Measurements from ENCODE around the gene EPB41L1. TPM values are rescaled to one million over a fixed set of nuclear protein-coding genes. Genes with fewer than 3 reads are reported as not detected.

Gene EPB41L1
- 3.5 and 4.2 TPM in 2 replicates for total RNA-seq (2014; rRNA removed; shearing (Covaris generic))

DNA sequence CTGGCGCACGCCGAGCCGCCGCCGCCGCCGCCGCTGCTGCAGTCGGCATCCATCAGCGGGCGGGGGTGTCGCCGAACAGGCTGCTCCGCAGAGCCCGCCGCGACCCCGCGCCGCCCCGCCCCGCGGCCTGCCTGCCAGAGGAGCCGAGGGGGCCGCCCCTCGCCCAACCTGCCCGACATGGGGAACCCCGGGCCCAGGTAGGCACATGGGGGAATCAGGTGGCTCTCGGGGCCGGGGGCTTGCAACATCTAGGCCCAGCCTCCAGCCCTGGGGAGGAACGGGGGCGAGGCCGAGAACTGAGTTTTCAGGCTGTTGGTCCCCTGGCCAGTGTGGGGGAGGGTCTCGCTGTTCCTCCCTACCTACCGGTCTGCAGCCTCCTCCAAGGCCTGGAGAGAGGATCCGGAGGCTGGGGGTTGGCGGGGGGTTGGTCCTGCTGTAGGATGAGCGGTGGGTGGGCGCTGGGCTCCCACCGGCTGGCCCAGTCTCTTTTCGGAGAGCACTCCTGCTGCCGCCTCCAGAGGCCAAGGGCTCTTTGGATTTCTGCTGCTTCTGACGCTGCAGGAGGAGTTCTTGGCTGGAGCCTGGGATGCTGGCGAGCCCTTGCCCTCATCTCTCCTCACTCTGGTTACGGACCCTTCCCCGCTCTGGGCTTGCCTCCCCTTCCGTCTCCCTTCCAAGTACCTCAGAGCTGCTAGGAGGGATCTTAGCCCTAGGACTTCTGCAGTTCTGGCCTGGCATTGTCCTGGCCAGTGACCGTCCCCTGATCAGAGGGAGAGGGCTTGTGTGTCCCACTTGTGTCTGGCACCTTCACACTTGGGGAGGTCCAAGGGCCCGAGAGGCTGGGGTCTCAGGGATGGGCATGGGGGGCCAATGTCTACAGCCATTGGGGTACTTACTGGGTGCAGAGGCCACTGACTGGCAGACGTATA, at the start of gene EPB41L1:
Gene EPB41L1, plus strand, starts transcription at position 41 of the 929 bp plus-strand sequence. CDS start 19,038 bp downstream, outside the sequence.
- H3K4me1 ChIP-seq (replicated peaks) = peaks cover 13% of the 10 kb centered on the region
- no peaks in the 10 kb centered on the region for H3K36me3 ChIP-seq
- H3K27ac ChIP-seq = no peak within 1 kb of the TSS
- 0 out of 2 replicates have a peak, but pooled peaks cover 3% of the 10 kb centered on the region for H3K27me3 ChIP-seq (replicated peaks)
- H3K9me3 ChIP-seq (replicated peaks) = no peaks in the 10 kb centered on the region
- no peak for DNase-seq (ENCODE audit: low read depth in 1 of 2, low spot score in 2 of 2)
- H3K4me3 ChIP-seq = peak within 1 kb of the TSS; percentile 51

DNA sequence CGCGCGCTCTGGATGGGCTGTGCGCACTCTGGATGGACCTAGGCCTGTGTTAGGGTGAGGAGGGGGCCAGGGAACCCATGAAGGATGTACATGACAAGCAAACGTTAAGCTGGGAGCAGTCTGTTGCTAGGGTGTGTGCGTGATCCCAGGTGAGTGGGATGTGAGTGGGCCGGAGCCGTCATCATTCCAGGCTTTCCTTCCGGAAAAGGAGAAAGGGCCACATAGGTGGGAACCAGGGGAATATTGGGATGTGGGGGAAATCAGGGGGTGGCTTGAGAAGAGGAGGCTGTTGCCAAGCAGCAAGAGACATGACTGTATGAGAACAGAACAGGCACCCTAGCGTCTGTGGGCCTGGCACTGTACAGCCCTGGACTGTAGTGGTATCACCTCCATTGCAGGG, 49.7 kb upstream of the EPB41L1 start:
- Histone ChIP-seq H3K36me3 (no peaks in the 10 kb centered on the region), H3K27ac (no peak overlapping the region), H3K9me3 (replicated peaks) (no peaks in the 10 kb centered on the region), H3K27me3 (replicated peaks) (no peaks in the 10 kb centered on the region), H3K4me3 (no peak overlapping the region), H3K4me1 (replicated peaks) (no peaks in the 10 kb centered on the region)
- DNase-seq (ENCODE audit: low read depth in 1 of 2, low spot score in 2 of 2) = no peak

DNA sequence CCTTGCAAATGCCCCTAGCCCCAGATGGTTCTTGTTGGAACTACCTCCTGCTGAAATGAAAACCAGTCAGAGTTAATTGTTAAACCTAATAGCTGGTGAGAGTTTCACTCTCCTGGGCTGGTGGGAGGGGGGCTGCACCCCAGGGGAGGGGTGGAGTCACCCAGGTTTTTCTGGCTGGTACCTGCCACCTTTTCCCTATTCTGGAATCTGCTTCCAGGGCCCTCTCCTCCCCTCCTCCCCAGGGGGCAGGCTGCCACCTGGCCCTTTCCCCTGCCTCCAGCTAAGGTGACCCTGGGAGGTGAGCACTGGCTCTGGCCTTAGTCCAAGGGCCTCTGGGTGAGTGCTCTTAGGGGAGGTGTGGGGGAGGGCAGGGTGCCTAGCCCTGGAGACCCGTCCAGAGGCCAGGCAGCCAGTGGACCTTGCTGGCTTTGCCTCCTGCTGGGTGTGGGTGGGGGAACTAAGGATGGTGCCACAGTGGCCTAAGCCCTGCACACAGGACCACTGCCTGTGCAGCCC, 48.8 kb upstream of the EPB41L1 start:
- no peaks in the 10 kb centered on the region for H3K36me3 ChIP-seq

DNA sequence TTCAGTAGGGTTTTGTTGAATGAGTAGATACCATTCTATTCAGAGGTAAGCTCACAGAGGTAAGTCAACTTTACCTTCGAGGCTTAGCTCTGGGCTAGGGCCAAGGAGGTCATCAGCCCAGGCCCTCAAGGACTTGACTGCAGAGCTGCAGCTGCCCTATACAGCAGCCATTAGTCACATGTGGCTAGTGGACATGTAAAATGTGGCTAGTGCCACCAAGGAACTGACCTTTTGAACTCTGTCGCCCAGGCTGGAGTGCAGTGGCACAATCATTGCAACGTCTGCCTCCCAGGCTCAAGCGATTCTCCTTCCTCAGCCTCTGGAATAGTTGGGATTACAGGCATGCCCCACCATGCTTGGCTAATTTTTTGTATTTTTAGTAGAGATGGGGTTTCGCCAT, 47.9 kb upstream of the EPB41L1 start:
- H3K4me1 ChIP-seq (replicated peaks) = no peaks in the 10 kb centered on the region
- H3K27ac ChIP-seq = no peak overlapping the region
- H3K4me3 ChIP-seq = no peak overlapping the region
- no peak for DNase-seq (ENCODE audit: low read depth in 1 of 2, low spot score in 2 of 2)
- no peaks in the 10 kb centered on the region for H3K27me3 ChIP-seq (replicated peaks)
- no peaks in the 10 kb centered on the region for H3K36me3 ChIP-seq
- no peaks in the 10 kb centered on the region for H3K9me3 ChIP-seq (replicated peaks)

More for the DNA sequence above, 48.8 kb upstream of the EPB41L1 start:
- Histone ChIP-seq H3K27me3 (replicated peaks) (no peaks in the 10 kb centered on the region), H3K4me1 (replicated peaks) (no peaks in the 10 kb centered on the region), H3K27ac (no peak overlapping the region), H3K9me3 (replicated peaks) (no peaks in the 10 kb centered on the region), H3K4me3 (no peak overlapping the region)
- DNase-seq (ENCODE audit: low read depth in 1 of 2, low spot score in 2 of 2) = no peak

DNA sequence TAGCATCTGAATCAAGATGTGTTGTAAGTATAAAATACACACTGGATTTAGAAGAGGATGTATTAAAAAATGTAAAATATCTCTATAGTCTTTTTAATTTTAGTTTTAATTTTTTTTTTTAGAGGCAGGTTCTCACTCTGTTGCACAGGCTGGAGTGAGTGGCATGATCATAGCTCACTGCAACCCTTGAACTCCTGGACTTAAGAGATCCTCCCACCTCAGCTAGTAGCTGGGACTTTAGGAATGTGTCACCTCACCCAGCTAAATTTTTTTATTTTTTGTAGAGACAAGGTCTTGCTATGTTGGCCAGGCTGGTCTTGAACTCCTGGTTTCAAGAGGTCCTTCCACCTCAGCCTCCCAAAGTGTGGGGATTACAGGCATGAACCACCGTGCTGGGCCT, 46.7 kb upstream of the EPB41L1 start:
- no peaks in the 10 kb centered on the region for H3K27me3 ChIP-seq (replicated peaks)
- H3K36me3 ChIP-seq = no peaks in the 10 kb centered on the region
- no peaks in the 10 kb centered on the region for H3K4me1 ChIP-seq (replicated peaks)
- no peak overlapping the region for H3K27ac ChIP-seq
- H3K9me3 ChIP-seq (replicated peaks) = no peaks in the 10 kb centered on the region
- no peak overlapping the region for H3K4me3 ChIP-seq
- no peak for DNase-seq (ENCODE audit: low read depth in 1 of 2, low spot score in 2 of 2)

DNA sequence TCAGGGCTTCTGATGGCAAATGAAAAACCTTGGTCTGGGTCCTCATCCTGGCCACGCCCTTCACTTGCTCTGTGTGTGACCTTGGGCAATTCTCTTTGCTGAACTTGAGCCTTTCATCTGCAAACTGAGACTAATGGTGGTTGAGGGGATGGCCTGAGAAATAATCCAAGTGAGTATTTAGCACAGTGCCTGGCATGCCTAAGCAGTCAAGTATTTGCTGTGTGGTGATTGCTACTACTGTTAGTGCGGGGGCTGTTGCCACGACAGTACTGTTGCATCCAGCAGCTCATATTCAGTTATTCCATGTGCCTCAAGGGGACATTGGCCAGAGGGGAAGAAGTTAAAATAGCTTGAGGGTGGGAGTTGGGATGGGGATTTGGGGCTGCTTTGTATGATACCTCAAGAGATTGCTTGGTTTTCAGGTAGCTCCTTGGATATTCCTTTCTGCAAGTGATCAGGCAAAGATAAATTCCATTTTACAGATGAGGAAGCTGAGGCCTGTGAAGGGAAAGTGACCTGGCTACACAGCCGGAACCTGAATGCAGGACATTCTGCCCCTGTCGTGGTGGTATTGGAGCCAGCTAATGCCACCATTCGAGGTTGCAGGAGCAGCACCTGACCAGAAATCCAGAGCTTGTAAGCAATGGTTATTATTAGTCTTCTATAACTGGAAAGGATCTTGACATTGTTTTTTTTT, 45.1 kb upstream of the EPB41L1 start:
- Histone ChIP-seq H3K4me1 (replicated peaks) (no peaks in the 10 kb centered on the region), H3K36me3 (no peaks in the 10 kb centered on the region), H3K27me3 (replicated peaks) (no peaks in the 10 kb centered on the region), H3K27ac (no peak overlapping the region), H3K4me3 (no peak overlapping the region), H3K9me3 (replicated peaks) (no peaks in the 10 kb centered on the region)
- DNase-seq (ENCODE audit: low read depth in 1 of 2, low spot score in 2 of 2) = no peak

DNA sequence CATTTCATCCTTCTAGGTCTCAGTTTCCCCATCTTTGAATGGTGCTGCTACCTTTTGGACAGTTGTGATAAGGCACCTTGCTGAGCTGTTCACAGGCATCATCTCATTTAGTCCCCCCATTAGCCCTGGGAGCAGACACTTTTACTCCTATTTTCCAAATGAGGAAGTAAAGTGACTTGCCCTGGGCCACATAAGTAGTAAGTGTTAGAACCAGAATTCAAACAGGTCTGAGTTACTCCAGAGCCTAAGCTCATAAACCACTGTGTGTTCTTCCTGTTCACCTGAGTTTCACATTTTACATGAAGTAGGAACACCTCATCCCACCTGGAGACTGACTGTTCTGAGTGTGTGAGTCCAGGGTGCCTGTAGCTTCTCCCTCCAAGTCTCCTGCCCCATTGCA, 43.5 kb upstream of the EPB41L1 start:
- H3K27me3 ChIP-seq (replicated peaks) = no peaks in the 10 kb centered on the region
- H3K4me1 ChIP-seq (replicated peaks) = no peaks in the 10 kb centered on the region
- no peak for DNase-seq (ENCODE audit: low read depth in 1 of 2, low spot score in 2 of 2)
- H3K27ac ChIP-seq = no peak overlapping the region
- H3K36me3 ChIP-seq = no peaks in the 10 kb centered on the region
- H3K4me3 ChIP-seq = no peak overlapping the region
- H3K9me3 ChIP-seq (replicated peaks) = no peaks in the 10 kb centered on the region

DNA sequence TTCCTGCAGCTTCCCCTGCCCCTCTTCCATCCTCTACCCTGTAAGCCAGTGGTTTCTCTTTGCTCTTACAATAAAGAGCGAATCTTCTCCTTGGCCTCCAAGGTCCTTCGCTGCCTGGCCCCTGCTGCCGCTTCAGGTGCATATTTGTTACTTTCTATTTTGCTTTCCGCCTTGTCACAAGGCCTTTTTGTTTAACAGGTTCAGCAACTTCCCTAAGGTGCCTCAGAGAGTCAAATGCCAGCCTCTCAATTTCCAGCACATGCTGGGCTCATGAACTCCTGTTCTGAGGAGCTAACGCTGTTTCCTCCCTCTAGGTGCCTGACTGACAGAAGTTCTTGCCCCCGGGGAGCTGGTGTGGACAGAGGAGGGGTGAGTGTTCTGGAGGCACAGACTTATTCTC, 42.4 kb upstream of the EPB41L1 start:
- Histone ChIP-seq H3K4me3 (no peak overlapping the region), H3K27me3 (replicated peaks) (no peaks in the 10 kb centered on the region), H3K27ac (no peak overlapping the region), H3K4me1 (replicated peaks) (no peaks in the 10 kb centered on the region), H3K36me3 (no peaks in the 10 kb centered on the region), H3K9me3 (replicated peaks) (no peaks in the 10 kb centered on the region)
- no peak for DNase-seq (ENCODE audit: low read depth in 1 of 2, low spot score in 2 of 2)

DNA sequence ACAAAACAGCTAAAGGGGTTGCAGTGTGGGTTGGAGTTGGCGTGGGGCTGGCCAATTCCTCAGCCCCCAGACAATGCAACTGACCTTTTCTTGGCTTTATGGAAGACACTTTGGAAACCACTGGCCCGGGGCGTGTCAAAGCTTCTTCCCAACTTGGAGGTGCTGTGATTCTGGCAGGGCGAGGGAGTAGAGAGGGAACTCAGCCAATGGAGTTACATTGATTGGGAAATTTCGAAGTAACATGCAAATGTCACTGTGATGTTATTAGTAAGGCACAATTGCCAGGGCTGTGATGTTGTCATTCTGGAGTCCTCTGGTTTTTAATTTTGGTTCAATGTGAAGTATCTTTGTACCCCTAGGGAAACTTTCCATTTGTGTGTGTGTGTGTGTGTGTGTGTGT, 41.5 kb upstream of the EPB41L1 start:
- Histone ChIP-seq H3K4me1 (replicated peaks) (no peaks in the 10 kb centered on the region), H3K4me3 (no peak overlapping the region), H3K36me3 (no peaks in the 10 kb centered on the region), H3K27me3 (replicated peaks) (no peaks in the 10 kb centered on the region), H3K9me3 (replicated peaks) (no peaks in the 10 kb centered on the region), H3K27ac (no peak overlapping the region)
- DNase-seq (ENCODE audit: low read depth in 1 of 2, low spot score in 2 of 2) = no peak

DNA sequence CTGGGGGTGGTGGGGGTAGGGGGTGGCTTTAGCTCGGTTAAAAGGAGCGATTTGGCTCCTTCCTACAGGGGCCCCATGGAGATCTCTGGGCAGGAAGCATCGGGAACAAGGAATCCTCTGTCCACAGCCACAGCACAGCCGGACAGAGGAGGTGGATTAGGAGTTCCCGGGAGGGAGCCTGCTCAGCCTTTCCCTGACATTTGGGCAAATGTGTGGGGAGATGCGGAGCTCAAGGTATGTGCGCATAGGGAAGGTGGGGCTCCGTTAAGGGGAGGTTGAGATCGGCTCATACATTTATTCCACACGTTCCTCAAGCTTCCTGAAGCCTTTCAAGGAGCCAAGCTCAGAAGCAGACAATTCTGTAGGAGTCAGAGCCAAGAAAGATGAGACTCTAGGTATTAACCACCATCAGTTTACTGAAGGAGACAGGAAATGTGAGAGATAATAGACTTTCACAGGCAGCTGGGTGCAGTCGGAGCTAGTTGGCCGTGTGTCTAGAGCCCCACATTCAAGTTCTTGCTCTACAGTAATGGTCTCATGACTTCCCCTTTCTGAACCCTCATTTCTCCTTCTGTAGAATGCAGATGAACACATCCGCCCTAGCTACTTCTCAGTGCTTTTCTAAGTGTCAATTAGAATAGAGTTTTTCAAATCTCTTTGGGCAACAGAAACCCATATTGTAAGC, 40.8 kb upstream of the EPB41L1 start:
- Histone ChIP-seq H3K36me3 (no peaks in the 10 kb centered on the region), H3K9me3 (replicated peaks) (no peaks in the 10 kb centered on the region), H3K27ac (no peak overlapping the region), H3K27me3 (replicated peaks) (no peaks in the 10 kb centered on the region), H3K4me3 (no peak overlapping the region), H3K4me1 (replicated peaks) (no peaks in the 10 kb centered on the region)
- DNase-seq (ENCODE audit: low read depth in 1 of 2, low spot score in 2 of 2) = no peak

DNA sequence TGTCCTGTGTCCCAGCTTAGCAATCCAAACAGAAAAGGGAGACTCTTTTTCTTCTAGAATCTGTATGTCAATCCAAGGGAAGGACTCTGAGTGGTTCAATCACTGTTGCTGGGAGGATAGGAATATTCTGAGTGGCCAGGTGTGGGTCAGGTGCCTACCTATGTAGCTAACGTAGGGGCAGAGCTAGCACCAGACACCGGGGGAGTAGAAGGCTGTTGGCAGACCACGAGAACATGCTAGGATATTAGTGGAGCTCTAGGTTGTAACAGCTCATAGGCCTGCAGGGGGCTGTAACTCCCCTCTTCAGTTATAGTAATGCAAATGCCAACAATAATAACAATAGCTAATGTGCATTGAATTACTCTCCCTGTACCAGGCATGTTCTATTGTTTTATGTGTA, 39.8 kb upstream of the EPB41L1 start:
- DNase-seq (ENCODE audit: low read depth in 1 of 2, low spot score in 2 of 2) = no peak
- H3K4me1 ChIP-seq (replicated peaks) = no peaks in the 10 kb centered on the region
- H3K27me3 ChIP-seq (replicated peaks) = no peaks in the 10 kb centered on the region
- H3K36me3 ChIP-seq = no peaks in the 10 kb centered on the region
- no peak overlapping the region for H3K4me3 ChIP-seq
- no peaks in the 10 kb centered on the region for H3K9me3 ChIP-seq (replicated peaks)
- no peak overlapping the region for H3K27ac ChIP-seq

DNA sequence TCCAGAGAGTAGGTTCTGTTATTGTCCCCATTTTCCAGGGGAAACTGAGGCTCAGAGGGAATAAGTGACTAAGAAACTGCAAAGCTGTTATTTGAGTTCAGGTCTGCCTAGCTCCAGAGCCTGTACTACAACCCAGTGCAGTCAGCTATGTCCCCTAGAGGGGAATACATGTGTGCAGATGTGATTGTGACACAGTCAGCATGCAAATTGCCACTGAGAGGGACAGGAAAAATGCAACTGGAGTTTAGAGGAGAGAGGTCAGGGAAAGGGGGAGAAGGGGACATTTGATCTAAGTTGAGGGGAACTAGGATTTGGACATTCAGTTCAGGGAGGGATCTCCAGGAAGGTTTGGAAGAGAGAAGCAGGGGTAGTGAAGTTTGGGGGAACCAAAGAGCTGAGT, 38.6 kb upstream of the EPB41L1 start:
- no peak overlapping the region for H3K27ac ChIP-seq
- no peak for DNase-seq (ENCODE audit: low read depth in 1 of 2, low spot score in 2 of 2)
- H3K27me3 ChIP-seq (replicated peaks) = no peaks in the 10 kb centered on the region
- H3K4me1 ChIP-seq (replicated peaks) = no peaks in the 10 kb centered on the region
- no peaks in the 10 kb centered on the region for H3K36me3 ChIP-seq
- H3K9me3 ChIP-seq (replicated peaks) = no peaks in the 10 kb centered on the region
- H3K4me3 ChIP-seq = no peak overlapping the region

DNA sequence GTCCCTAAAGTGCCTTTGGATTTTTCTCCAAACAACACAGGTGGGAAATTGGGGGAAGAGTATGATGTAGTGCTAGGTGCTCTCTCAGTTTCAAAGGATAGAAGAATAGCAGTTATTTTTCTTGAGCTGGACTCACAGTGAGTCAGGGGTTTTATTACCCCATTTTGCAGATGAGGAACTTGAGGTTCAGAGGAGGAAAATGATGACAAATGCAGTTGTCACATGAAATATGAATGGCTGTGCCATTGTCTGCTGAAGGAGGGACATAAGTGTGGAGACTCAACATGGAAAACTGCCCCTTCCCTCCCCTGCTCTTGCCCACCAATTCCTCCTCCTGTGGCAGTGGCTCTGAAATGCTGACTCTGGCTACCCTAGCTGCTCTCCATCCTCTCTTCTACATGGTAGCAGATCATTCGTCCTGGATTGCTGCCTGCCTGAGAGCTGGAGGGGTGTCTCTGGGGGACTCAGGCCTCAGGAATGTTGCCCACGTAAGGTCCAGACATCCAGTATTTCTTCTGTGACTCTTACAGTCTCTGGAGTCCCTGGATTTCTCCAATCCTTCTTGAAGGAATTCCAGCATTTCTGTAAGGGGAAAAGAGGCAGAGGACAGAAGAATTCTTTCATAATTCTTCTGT, 37.6 kb upstream of the EPB41L1 start:
- H3K4me3 ChIP-seq = no peak overlapping the region
- H3K27me3 ChIP-seq (replicated peaks) = no peaks in the 10 kb centered on the region
- no peak overlapping the region for H3K27ac ChIP-seq
- H3K36me3 ChIP-seq = no peaks in the 10 kb centered on the region
- H3K4me1 ChIP-seq (replicated peaks) = no peaks in the 10 kb centered on the region
- H3K9me3 ChIP-seq (replicated peaks) = no peaks in the 10 kb centered on the region
- no peak for DNase-seq (ENCODE audit: low read depth in 1 of 2, low spot score in 2 of 2)

Measured in SJSA1 (cell line).